HG02642 (cell line): ENCODE measurements around the gene ZMIZ1.

Experiments
- ATAC-seq: cut with Tn5 transposase; IDR thresholded peaks from one replicate; pipeline ENCODE4 v1.9.1; 2021; ENCODE audit warnings: mild to moderate bottlenecking; ENCODE audit not compliant: unreplicated experiment, poor library complexity

Gene ZMIZ1

DNA sequence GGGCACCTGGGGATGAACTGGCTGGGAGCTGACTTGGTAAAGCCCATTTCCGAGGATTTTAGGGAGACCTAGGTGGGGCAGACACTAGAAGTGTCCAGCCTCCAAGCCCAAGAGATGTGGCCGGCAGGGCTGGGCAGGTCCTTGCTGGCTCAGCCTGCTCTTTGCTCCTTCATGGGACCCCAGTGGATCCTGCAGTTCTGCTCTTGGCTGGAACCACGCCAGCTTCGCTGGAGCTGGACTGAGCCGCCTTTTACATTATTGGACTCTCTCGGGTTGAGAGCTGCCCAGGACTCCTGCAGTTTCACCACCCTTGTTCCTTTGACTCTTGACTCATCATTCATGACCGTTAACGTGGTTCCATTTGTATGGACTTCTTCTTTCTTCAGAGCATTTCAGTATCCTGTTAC is 284.2 kb downstream of the ZMIZ1 start:
- ATAC-seq: no peak

DNA sequence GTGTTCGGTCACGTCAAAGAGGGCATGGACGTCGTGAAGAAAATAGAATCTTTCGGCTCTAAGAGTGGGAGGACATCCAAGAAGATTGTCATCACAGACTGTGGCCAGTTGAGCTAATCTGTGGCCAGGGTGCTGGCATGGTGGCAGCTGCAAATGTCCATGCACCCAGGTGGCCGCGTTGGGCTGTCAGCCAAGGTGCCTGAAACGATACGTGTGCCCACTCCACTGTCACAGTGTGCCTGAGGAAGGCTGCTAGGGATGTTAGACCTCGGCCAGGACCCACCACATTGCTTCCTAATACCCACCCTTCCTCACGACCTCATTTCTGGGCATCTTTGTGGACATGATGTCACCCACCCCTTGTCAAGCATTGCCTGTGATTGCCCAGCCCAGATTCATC is 285.0 kb downstream of the ZMIZ1 start:
- no peak for ATAC-seq

DNA sequence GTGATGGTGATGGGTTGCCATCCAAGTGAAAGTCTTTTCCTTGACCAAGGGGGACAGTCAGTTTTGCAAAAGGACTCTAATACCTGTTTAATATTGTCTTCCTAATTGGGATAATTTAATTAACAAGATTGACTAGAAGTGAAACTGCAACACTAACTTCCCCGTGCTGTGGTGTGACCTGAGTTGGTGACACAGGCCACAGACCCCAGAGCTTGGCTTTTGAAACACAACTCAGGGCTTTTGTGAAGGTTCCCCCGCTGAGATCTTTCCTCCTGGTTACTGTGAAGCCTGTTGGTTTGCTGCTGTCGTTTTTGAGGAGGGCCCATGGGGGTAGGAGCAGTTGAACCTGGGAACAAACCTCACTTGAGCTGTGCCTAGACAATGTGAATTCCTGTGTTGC is 285.4 kb downstream of the ZMIZ1 start:
- ATAC-seq: no peak

DNA sequence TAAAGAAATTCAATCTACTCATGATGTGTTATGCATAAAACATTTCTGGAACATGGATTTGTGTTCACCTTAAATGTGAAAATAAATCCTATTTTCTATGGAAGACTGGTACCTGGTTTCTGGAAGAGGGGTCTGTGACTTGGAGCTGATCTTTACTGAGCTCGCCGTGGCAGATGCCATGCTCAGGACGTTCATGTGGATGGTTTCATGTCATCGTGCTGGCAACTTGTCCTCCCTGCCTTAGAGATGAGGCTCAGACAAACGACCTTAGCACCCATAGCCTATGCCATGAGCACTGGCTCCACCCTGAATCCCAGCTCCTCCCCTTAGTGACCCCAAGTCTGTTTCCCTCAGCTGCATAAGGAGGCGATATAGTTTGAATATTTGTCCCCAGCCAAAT is 285.8 kb downstream of the ZMIZ1 start:
- no peak for ATAC-seq

DNA sequence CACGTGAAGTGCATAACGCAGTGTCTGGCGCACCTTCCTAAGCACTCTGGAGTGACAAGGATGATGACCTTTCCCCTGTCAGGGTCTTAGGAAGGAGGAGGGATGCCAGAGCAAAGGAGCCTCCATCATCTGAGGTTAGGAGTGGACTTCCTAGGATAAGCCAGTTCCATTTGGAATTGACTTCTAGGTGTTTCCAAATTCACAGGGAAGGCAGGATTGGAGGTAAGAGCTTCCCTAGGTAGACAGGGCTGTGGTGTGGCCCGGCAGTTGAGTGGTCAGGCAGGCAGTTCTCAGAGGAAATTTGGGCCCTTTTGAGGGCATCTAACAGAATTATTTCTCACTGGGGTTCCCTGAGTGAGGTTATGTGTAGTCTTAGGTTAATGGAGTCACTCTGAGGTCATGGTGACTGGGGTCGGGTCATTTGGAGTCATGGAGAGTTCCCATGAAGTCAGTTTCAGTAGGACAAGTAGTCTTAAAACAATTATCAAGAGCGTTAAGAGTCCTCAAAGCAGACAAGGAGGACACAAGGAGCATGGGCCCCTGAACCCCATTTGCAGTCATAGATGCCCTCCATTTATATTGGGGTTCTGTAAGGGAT is 286.8 kb downstream of the ZMIZ1 start:
- no peak for ATAC-seq

DNA sequence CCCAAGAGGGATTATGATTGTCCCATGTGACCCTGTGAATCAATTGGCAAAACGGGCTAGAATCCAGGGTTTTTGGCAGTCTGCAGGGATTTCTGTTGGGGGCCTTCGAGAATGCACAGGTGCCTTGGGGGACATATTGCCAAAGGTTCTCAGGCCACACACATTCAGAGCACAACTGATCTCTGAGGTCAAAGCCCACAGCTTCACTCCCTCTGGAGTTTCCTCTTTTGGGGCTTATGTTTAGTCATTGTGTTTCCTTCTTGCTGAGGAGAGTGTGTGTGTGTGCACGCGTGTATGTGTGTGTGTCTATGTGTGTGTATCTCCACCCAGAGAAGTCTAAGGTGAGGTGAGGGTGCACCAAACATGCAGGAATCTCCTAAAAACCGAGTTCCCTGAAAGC is 287.3 kb downstream of the ZMIZ1 start:
- ATAC-seq: no peak

DNA sequence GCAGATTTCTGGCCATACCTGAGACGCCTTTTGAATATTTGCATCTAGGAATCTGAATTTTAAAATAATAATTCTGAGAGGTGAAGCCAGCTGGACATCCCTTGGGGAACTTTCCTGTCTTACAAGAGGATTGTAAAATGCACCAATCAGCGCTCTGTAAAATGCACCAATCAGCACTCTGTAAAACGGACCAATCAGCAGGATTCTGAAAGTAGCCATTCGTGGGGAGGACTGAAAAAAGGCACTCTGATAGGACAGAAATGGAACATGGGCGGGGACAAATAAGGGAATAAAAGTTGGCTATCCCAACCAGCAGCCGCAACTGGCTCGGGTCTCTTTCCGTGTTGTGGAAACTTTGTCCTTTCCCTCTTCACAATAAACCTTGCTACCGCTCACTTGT is 288.4 kb downstream of the ZMIZ1 start:
- ATAC-seq: no peak

DNA sequence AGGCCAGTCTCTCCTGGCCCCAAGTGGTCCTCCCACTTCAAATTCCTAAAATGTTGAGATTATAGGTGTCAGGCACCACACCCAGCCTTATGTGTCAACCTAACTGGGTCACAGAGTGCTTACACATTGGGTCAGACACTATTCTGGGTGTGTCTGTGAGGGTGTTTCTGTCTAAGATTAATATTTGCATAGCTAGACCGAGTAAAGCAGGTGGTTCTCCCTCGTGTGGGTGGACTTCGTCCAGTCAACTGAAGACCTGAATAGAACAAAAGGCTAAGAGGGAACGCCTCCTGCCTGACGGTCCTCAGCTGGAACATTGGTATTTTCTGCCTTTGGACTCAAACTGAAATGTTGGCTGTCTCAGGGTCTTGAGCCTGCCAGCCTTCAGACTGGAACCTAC is 290.0 kb downstream of the ZMIZ1 start:
- ATAC-seq: no peak

DNA sequence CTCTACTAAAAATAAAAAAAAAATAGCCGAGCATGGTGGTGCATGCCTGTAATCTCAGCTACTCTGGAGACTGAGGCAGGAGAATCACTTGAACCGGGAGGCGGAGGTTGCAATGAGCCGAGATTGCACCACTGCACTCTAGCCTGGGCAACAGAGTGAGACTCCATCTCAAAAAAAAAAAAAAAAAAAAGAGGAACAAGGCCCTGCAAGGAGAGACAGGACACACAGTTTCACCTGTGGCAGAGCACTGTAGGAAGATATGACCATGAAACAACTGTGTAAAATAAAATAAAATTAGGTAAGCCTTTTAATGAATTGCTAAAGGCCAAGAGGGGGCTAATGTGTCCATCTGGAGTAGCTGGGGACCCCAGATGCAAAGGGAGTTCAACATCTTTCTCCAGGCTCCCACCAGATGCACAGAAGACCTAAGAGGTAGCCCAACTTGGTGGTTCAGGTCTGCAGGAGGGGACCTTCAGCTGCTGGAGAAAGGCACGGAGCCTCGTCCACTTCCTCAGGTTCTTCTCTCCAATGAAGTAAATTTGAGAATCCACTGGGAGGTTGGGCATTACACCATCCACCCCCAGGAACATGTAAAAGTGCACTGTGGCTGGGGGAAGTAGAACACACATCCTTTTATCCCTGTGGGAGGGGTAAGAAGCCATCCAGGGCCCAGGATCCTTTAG is 291.2 kb downstream of the ZMIZ1 start:
- no peak for ATAC-seq

DNA sequence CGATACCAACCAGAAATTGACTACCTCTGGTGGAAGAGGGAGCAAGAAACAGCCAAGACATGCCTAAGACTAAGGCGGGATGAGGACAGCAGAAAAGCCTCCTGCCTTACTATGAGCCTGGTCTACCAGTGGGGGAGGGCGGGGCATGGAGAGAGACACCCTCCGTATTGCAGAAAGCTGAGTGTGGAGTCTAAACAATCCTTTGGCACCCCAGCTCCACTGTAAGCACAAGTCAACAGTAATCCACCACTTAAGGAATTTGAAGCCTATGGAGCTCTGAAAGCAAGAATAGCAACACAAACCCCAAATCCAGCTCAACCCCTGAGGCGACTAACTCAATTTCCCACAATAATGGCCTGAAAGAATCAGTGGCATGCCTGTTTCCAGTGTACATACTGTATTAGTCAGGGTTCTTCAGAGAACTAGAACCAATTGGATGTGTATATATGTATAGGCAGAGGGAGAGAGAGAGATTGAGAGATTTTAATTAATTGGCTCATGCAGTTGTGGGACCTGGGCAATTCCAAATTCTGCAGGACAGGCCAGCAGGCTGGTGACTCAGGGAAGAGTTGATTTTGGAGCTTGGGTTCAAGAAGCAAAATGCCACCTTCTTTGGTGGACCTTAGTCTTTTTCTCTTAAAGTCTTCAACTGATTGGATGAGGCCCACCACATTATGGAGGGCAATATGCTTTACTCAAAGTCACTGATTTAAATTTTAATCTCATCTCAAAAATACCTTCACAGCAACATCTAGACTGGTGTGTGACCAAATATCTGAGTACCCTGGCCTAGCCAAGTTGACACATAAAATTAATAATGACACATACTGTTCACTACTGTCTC is 292.0 kb downstream of the ZMIZ1 start:
- ATAC-seq: no peak

DNA sequence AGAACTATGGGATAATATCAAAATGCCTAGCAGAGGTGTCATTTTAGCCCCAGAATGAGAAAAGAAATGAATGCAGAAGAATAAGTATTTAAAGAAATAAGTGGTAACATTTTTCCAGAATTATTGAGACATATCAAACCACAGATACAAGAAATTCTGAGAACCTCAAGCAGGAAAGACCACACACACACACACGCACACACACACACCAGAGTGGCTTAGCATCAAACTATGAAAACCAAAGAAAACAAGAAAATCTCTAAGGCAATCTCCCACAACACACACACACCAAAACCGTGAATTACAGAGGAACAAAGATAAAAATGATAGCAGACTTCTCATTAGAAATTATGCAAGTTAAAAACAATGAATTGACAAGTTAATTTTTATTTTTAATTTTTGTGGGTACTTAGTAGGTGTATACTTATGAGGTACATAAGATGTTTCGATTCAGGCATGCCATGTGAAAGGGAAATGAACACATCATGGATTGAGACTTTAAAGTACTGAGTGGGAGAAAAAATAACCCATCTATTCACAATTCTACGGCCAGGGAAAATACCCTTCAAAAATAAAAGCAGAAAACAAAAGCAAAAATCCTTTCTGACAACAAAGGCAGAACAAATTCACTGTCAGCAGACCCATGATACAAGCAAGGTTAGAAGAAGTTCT is 293.1 kb downstream of the ZMIZ1 start:
- no peak for ATAC-seq
